ENCODE measurements around the gene OAT. TPM values are rescaled to one million over a fixed set of nuclear protein-coding genes. Genes with fewer than 3 reads are reported as not detected.
A peak's percentile ranks its signal among the peaks of the same experiment; 100 is the strongest.

OAT gene
- total and polyA plus RNA-seq, 2 of the 4 experiments (the other 2 are of a cell fraction), result 110 to 152 TPM

DNA sequence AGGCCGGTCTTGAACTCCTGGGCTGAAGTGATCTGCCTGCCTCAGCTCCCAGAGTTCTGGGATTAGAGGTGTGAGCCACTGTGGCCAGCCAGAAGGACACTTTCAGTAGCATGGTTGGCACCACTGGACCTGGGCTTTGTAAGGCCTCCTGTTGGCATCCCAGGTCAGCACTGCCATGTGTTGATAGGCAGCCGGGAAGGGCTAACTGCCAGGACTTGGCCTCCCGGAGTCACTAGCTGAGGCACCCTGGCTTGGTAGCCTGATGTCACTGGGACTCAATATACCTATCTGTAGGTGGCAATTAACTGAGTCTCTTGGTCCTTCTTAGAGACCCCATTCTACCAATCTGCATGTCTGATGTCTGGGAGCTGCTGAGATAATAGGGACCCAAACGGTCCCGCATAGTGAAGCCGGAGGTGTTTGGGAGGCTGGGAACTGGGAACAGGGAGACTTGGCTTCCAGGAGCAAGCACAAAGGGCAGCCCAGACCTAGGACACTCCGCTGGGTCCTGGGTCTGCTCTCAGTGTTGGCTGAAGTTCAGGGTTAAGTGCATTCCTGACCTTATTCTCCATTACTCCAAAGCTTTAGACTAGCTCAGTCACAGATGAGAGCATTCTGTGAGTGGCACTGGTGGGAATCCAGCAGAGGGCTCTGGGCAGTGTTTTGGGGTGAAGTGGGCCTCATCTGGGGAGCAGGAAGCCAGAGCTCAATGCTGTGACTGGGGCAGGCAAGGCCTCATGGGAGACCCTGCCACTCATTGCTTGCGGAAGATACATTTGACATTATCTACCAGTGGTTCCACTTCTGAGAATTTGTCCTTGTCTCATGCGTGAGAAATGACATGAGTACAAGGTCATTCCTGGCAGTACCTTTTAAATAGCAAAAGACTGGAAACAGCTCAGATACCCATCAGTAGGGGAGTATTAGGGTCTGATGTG, 45.6 kb upstream of the OAT start:
- peak overlapping the region; percentile 9 for H2AK9ac ChIP-seq (replicated peaks; ENCODE audit: low read depth, low read length, poor library complexity)
- peaks cover 4% of the 10 kb centered on the region for H3K4me1 ChIP-seq (ENCODE audit: control insufficient read depth, insufficient read depth, low read length)
- intact Hi-C loops (cut with micrococcal nuclease), result no loop called here
- peaks cover 5% of the 10 kb centered on the region in 2 experiments; a peak in 3 of 4 replicates for H3K79me1 ChIP-seq (ENCODE audit: low read depth in 1 of 2, low read length in 2 of 2)
- no peak overlapping the region for H2AK5ac ChIP-seq (ENCODE audit: low read depth, low read length)
- H2BK5ac ChIP-seq (ENCODE audit: low read depth, low read length, poor library complexity, severe bottlenecking), result no peak overlapping the region
- no peaks in the 10 kb centered on the region for H4K20me1 ChIP-seq (ENCODE audit: insufficient read depth, low read length)
- no peak overlapping the region for H4K8ac ChIP-seq (ENCODE audit: low read depth in 2 of 2, low read length in 2 of 2)
- no peak overlapping the region for H2BK15ac ChIP-seq (ENCODE audit: low read depth, low read length)
- H3K23ac ChIP-seq (ENCODE audit: low read depth, low read length), result no peak overlapping the region
- H2BK20ac ChIP-seq (ENCODE audit: low read depth, low read length), result no peak overlapping the region
- H2BK120ac ChIP-seq (ENCODE audit: low read depth, low read length), result no peak overlapping the region
- CTCF ChIA-PET, result no interaction called here
- H3K36me3 ChIP-seq (ENCODE audit: control insufficient read depth, insufficient read depth, low read length), result no peaks in the 10 kb centered on the region
- no peak for ATAC-seq (ENCODE audit: low read depth)
- H3K27me3 ChIP-seq (ENCODE audit: control insufficient read depth, insufficient read depth, low read length), result no peaks in the 10 kb centered on the region; the same call in 1 of the 2 replicates
- POLR2A ChIA-PET (ENCODE audit: unreplicated experiment), result no interaction called here
- H3K9me1 ChIP-seq (ENCODE audit: insufficient read depth, low read length), result 0 out of 2 replicates have a peak, but pooled peaks cover 2% of the 10 kb centered on the region
- no peak overlapping the region for H3K9ac ChIP-seq (ENCODE audit: low read depth, low read length)
- BruUV-seq (replicated peaks), result no TSS peak
- in situ Hi-C loops (cut with MboI; ENCODE audit: low sequenced_read_pairs), result no loop called here
- no peak overlapping the region for H3K56ac ChIP-seq (ENCODE audit: extremely low read depth, insufficient read depth, low read length)
- H3K9me3 ChIP-seq (ENCODE audit: control insufficient read depth, insufficient read depth, low read length), result no peaks in the 10 kb centered on the region
- dilution Hi-C loops (cut with HindIII; ENCODE audit: low sequenced_read_pairs, unreplicated experiment), result no loop called here
- 67% methylated on average over 1 of the region's 9 CpGs; no CpG with 5 or more reads in 1 of the 2 experiments for WGBS, 2 experiments (ENCODE audit: extremely low coverage in 2 of 2, insufficient read length in 1 of 2)
- no peak overlapping the region for H4K5ac ChIP-seq (ENCODE audit: low read depth, low read length)
- H3K18ac ChIP-seq (ENCODE audit: low read depth, low read length), result no peak overlapping the region
- no peak overlapping the region for H3K4ac ChIP-seq (ENCODE audit: low read depth, low read length)
- H4K91ac ChIP-seq (ENCODE audit: insufficient read depth, low read depth, low read length), result no peak overlapping the region
- no peak overlapping the region for H3K4me2 ChIP-seq (ENCODE audit: low read depth, low read length)
- H2AFZ ChIP-seq (replicated peaks; ENCODE audit: low read length, poor library complexity), result no peak overlapping the region
- no peak for DNase-seq
- H3K4me3 ChIP-seq (ENCODE audit: insufficient read depth, low read depth, low read length), result no peak overlapping the region
- H3K14ac ChIP-seq (replicated peaks; ENCODE audit: low read depth, low read length), result no peak overlapping the region
- H3K27ac ChIP-seq (ENCODE audit: insufficient read depth, low read length), result no peak overlapping the region
- TF ChIP-seq CHD1 (IDR thresholded peaks at IDR 0.05; ENCODE audit: low read depth, low read length), result no peak
- TF ChIP-seq CTCF (conservative IDR thresholded peaks at IDR 0.05; ENCODE audit: low read depth, low read length), result no peak
- TF ChIP-seq MXI1 (IDR thresholded peaks at IDR 0.05; ENCODE audit: borderline replicate concordance, low read depth, low read length), result no peak
- no peak for TF ChIP-seq RAD21 (IDR thresholded peaks at IDR 0.05; ENCODE audit: low read length)
- no peak for TF ChIP-seq MAFK (IDR thresholded peaks at IDR 0.05; ENCODE audit: low read depth, low read length)
- TF ChIP-seq RFX5 (IDR thresholded peaks at IDR 0.05; ENCODE audit: low read depth, low read length), result no peak
- no peak for TF ChIP-seq USF2 (IDR thresholded peaks at IDR 0.05; ENCODE audit: low read depth, low read length)
- no peak for TF ChIP-seq RCOR1 (IDR thresholded peaks at IDR 0.05; ENCODE audit: insufficient replicate concordance, low read length)
- TF ChIP-seq NFE2L2 (IDR thresholded peaks at IDR 0.05; ENCODE audit: low read depth, low read length), result no peak
- TF ChIP-seq ELK1 (IDR thresholded peaks at IDR 0.05; ENCODE audit: borderline replicate concordance, low read depth, low read length), result no peak
